ENCODE results near the gene TRIM65.
A peak's percentile ranks its signal among the peaks of the same experiment; 100 is the strongest.

Gene TRIM65, protein sequence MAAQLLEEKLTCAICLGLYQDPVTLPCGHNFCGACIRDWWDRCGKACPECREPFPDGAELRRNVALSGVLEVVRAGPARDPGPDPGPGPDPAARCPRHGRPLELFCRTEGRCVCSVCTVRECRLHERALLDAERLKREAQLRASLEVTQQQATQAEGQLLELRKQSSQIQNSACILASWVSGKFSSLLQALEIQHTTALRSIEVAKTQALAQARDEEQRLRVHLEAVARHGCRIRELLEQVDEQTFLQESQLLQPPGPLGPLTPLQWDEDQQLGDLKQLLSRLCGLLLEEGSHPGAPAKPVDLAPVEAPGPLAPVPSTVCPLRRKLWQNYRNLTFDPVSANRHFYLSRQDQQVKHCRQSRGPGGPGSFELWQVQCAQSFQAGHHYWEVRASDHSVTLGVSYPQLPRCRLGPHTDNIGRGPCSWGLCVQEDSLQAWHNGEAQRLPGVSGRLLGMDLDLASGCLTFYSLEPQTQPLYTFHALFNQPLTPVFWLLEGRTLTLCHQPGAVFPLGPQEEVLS

DNA sequence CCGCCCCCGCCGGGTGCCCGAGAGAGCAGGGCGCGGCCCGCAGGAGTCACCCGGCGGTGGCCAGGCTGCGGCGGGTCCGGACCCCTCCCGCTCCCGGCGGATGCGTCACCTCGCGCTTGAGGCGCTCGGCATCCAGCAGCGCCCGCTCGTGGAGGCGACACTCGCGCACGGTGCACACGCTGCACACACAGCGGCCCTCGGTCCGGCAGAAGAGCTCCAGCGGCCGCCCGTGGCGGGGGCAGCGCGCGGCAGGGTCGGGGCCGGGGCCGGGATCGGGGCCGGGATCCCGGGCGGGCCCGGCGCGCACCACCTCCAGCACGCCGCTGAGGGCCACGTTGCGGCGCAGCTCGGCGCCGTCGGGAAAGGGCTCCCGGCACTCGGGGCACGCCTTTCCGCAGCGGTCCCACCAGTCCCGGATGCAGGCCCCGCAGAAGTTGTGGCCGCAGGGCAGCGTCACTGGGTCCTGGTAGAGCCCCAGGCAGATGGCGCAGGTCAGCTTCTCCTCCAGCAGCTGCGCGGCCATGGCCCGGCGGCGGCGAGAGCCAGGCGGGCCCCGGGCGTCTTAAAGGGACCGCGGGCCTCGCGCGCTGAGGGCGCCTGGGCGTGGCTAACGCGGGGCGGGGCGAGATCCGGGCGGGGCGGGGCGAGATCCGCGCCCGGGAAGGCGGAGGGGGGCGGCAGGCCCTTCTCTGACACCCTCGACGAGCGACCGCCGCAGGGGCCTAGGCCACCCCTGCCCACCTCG is at the start of gene TRIM65:
Gene TRIM65, minus strand, starts transcription at position 537 of the 745 bp plus-strand sequence. Its CDS starts 14 bp downstream, at position 523.
- DNase-seq: peak; percentile 65

DNA sequence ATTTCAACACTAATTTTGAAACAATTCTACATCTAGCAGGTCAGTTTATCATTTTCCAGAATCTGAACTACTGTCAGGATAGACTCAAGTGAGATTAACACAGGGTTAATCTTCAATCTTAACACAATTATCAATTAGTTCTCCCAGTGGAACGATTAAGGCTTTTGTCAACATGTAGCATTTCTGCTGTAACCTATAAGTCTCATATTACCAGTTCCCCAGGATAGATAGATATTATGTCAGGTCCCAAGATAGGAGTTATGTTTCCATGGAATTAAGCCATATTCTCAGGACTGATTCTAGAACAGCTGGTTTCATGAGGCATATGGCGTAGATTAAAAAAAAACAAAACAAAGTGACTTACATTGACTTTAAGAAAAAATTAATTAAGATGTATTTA is 48.5 kb upstream of the TRIM65 start:
- DNase-seq: no peak

DNA sequence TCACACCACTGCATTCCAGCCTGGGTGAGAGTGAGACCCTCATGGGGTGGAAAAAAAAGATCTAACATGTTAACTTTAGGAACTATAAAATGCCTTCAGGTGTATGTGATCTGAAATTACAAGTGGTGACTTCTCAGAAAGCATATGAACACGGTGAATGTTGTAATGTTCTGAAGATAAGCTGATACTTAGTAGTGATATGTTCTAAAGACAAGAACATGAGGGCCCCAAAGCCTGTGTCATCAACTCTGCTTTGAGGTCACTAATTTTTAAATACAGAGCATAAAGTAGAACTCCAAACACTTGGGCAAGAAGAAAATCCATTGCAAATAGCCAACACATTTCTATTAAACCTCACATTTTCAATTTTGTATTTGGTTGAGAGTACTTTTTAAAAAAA is 46.7 kb upstream of the TRIM65 start:
- no peak for DNase-seq

DNA sequence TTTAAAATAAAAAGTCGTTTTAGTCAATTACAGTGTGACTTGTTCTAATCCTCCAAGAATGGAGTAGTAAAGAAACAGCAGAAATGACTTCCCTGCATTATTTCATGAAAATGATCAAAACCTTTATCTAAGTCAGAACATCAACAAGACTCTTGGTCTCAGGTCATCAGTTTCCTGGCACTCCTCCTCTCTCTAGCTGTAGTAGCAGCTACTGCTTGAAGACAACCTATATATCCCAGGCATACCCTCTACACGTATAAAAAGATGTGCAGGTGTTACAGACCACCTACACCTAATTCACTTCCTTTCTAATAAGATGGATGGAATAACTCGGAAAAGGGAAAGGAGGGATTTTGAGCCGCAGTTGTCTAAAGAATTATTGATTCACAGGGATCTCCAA is 45.7 kb upstream of the TRIM65 start:
- no peak for DNase-seq

DNA sequence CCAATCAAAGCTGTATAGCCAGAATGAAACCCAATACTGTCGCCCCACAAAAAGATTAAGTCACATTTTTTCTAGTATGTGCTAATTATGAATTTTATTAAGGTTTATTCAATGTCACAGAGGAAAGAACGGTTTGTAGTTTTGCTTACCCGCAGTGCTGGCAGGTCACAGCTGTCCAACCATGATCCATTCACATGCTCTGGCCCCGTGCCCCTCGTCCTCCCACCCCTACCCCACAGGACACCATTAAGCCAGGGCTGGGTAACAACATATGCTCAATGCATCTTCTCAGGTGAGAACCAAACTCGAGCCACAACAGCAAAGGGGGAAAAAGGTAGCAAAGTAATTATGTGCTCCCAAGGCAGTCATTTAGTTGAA is 44.7 kb upstream of the TRIM65 start:
- no peak for DNase-seq

DNA sequence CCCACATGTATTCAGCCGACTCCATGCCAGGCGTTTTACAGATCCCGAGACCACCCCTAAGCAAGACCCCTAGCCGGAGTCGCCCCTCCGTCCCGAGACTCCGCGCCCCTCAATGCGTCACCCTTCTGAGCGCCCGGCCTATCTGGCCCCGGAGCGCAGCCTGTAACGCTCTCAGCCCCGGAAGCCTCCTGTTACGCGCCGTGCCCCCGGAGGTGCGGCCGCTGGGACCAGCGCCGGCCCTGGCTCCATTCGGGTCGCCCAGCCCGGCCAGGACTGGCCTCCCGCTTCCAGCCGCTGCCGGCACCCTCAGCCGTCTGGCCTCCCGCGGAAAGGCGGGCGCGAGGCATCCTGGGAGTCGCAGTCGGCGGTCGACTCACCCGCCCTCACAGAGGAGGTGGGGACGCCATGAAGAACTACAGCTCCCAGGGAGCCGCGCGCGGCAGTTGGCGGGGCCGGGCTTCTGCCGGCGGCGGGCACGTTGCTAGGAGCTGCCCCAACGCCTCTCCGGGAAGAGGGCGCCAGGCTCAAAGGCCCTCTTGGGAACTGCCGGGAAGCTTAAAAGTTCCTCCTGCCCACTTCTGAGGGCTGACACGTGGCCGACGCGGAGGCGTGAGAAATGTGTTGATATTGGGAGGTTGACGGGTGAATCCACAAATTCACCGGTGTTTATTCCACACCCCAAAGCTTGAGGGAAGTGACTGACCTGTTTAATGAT is 44.1 kb upstream of the TRIM65 start, which contains the start of gene FBF1:
Gene FBF1, minus strand, starts transcription at position 316 of the 715 bp plus-strand sequence. CDS start 2,893 bp downstream, outside the sequence.
- DNase-seq: peak; percentile 88

DNA sequence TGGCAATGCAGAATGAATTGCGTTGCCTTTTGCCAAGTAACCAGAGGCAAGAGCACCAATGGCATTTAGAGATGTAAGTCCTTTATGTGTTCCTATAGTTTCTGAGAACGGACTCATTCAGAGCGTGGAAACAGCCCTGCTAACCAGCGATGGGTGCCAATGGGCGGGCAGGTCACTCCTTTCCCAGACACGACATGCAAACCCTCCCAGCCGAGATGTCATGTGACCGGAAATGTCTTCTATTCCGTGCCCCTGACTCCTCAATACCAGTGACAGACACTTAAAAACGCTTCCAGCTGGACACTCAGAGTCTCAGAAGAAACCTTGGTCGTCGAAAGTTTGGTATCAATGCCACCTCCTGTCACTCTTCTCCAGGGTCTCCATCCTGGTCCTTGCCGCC is 40.9 kb upstream of the TRIM65 start:
- no peak for DNase-seq

DNA sequence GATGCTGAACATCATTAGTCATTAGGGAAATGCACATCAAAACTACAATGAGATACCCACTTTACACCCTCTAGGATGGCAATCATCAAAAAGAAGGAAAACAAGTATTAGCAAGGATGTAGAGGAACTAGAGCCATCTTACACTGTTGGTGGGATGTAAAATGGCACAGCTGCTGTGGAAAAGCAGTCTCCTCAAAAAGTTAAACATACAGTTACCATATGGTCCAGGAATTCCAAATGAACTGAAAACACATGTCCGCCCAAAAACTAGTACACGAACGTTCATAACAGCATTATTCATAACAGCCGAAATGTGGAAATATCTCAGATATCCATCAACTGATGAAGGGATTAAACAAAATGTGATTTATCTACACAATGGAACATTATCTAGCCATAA is 37.1 kb upstream of the TRIM65 start:
- no peak for DNase-seq

DNA sequence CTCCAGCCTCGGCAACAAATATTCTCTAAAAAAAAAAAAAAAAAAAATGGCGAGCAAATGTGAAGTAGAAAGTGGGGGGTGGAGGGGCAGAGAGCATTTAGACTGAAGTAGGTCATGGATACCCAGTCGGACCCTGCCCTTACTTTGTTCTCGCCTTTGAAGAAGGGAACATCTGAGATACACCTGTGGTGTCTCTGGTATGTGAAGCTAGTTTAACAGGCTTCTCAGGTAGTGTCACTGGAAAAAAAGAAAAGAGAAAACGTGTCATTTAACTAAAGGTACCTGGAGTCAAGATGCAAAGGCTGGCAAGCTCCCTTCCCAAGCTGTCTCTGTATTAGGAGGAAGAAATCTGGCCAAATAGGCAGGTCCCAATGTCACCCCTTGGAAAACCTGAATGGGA is 36.1 kb upstream of the TRIM65 start:
- DNase-seq: no peak

DNA sequence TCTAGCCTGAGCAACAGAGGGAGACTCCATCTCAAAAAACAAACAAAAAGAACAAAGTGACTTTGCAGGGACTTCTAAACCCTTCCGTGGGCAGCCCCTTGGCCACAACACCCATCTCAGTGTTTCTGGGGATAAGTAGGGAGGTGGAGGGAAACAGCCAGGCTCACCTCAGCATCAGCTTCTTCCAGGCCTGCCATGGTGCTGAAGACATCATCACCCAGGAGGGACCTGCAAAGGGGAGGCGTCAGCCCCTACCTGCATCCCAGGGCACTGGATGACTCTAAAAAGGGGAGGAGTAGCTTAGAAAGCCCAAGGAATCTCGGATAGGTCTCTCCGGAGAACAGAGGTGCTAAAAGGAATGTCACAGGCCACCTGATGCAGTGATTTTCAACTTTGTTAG is 34.3 kb upstream of the TRIM65 start:
- DNase-seq: no peak

DNA sequence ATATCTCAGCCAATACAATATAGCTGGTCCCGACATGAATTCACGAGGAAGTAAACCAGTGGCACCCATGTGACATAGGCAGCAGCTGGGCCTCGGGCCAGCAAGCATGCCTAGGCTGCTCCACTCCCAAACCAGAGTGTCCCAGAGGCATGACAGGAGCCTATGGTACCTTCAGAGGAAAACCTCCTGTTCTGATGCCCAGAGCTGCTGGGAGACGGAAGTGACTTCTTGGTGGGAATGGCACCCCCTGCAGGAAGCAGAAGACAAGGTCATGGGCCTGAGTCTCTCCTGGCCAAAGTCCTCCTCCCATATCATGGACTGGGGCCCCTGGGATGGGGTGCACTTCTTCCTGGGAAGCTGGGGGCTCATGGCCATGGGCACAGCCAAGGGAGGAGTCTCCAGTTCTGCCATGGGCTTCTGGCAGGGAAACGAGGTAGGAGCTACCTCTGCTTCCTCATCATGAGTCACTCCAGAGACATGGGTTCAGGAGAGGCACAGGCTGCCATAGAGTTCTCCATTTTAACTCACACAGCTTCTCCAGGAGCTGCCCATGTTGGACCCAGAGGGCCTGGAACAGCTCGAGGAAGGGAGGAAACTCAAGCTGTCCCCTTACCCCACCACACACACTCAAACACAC is 30.7 kb upstream of the TRIM65 start:
- no peak for DNase-seq

DNA sequence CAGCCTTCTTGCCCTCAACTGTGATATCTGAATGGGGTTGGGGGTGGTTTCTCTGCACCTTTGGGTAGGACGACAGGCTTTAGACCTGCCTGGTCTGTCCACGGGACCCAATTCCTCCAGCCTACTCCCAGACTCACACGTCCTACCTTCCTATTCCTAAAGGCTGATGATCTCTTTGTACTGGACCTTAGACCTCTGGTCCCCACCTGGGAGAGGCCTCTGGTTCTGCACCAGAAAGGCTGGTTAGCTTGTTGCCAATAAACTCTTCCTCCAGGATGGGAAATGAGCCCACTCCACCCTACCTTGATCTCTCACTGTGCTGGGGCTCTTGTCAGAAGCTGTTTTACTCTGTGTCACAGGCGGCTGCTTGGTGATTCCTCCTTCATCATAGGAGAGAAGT is 29.7 kb upstream of the TRIM65 start:
- no peak for DNase-seq

DNA sequence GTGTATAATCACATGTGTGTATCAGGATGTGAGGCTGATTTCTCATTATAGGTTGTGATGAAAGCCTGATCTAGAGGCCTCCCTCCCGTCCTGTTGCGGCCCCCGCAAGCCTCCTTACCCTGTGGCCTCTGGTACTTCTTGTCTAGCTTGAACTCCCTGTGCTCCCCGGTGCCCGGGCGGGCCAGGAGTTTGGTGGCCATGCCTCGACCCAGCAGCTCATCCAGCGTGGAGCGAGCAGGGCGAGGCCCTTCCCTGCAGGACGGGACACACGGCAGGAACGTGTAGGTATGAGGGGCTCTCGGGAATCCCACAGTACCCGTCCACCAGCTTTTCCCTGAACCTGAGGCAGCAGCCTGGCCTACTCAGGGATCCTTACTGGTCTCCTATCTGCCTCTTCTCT is 29.2 kb upstream of the TRIM65 start:
- DNase-seq: no peak

DNA sequence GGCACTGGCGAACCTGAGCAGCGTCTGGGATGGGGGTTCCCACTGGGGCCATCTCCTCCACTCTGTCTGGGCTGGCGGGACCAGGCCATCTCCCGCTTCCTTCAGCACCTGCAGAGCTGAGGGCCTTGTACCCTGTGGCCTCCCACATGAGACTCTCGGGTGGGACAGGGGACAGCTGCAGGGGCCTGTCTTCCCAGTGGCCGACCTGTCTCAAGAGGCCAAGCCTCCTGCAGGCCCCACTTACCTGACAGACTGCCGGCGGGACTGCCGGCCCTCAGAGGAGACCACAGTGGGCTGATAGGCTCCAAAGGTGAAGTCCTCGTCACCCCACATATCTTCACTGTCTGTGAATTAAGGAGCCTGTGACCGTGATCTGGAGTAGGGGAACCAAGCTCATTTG is 28.4 kb upstream of the TRIM65 start:
- no peak for DNase-seq

DNA sequence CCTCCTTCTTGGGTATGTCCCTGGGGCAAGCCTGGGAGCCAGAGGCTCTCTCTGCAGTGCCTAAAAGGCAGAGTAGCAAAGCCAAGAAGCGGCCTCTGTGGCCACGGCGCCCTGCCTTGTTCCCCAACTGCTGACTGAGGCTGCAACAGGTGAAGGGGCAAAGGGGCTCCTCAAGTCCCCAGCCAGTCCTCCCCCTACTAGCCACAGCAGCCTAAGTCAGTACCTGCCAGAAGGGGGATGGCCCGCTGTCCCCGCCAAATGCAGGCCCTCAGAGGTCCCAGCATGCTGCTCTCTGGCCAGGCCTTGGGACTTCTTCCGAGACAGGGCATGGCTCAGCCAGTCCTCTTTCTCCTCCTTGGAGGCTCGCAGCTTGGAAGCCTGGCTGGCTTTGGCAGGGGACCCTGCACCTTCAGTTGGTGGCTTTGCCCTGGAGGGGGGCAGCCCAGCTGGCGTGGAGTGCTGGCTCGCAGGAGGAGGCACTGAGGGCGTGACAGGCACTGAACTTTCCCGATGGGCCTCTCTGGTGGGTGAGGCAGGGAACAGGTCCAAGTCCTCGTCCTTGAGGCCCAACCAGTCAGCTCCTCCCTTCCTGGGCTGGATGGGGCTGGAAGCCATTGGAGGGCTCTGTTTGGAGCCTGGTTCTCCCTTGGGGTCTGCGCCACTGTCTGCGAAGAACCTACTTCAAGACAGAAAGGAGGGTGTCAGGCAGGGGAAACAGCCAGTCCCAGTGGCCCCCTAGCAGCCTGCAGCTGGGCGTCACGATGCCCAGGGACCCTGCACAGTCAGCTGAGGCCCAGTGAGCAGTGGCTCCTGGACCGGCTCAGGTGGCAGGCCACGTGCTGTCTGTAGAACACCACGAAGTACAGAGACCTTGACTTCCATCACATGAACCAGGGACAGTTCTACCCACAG is 26.5 kb upstream of the TRIM65 start:
- DNase-seq: no peak

DNA sequence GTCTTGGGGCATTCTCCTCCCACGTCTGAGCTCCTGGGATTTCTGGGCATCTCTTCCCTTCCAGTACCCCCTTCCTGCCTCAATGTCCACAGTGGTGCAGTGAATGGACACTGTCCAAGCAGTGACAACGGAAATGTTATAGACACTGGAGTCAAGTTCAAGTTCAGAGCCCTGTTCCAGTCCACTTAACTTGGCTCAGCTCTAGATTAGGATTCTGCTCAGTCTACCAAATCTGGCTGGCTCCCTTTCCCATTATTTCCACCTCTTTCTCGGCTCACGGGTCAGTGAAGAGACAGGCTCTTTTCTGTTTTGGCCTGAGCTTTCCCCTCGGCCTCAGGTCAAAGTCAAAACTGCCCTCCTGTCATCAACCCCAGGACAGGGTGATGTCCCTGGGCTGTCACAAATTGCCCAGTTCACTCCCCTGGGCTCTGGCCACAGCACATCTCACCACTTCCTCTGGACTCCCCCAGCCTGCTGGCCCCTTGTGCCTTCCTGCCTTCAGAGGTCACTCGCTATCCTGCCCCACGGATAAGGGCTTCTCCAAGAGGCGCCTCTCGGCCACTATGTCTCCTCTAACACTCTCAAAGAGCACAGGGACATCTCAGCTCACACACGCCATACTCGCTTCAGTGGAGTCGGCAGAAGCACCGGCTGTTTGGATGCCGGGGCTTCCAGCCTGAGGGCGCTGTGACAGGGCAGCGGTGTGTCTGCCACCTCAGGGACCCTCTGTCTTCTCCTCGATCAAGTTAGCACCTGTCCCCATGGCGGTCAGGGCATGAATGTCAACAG is 25.6 kb upstream of the TRIM65 start:
- DNase-seq: no peak

DNA sequence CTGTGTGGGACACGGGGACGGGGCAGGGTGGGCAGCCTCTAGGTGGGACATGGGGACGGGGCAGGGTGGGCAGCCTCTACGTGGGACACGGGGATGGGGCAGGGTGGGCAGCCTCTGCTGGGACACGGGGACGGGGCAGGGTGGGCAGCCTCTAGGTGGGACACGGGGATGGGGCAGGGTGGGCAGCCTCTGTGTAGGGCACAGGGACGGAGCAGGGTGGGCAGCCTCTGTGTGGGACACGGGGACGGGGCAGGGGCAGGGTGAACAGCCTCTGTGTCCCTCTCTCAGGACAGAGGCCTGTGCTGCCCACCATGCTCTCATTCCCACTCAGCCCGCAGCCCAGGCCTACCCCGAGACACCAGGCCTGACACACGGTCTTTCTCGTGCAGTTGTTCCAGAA is 24.8 kb upstream of the TRIM65 start:
- no peak for DNase-seq

DNA sequence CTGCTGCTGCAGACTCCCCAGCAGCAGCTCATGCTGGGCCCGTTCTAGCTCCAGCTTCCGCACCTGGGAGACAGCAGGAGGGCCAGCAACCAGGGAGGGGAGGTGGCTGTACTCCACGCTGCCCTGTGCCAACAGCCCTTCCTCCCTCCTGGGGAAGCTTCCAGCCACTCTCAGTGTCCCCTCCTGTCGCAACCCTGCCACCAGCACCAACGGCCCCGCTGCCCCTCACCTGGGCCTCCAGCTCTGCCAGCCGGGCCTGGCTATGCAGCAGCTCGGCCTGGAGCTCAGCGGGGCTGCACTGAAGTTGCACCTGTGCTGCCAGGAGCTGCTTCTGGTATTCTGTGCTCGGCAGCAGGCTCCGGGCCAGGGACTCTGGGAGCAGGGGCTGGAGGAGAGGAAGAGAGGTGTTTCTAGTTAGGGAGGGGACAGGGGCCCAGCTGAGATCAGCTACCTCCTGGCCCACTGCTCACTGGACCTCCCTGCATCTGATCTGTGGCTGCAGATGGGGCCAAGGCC is 23.4 kb upstream of the TRIM65 start:
- DNase-seq: no peak

DNA sequence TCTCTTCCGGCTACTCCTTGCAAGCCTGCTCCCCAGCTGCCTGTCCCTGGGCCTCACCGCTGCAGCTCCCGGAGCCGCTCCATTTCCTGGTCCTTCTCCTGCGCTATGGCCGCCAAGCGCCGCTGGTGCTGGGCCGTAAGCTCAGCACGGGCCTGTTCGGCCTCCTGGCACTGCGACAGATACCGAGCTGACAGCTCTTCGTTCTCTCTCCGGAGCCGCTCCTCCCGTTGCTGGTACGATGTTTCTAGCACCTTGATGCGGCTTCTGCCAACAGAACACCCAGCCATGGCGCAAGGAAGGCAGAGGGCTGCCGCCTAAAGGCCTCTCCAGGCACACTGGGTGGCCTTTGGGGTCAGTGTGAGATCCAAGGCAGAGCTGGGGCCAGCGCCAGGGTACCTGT is 22.9 kb upstream of the TRIM65 start:
- DNase-seq: no peak

DNA sequence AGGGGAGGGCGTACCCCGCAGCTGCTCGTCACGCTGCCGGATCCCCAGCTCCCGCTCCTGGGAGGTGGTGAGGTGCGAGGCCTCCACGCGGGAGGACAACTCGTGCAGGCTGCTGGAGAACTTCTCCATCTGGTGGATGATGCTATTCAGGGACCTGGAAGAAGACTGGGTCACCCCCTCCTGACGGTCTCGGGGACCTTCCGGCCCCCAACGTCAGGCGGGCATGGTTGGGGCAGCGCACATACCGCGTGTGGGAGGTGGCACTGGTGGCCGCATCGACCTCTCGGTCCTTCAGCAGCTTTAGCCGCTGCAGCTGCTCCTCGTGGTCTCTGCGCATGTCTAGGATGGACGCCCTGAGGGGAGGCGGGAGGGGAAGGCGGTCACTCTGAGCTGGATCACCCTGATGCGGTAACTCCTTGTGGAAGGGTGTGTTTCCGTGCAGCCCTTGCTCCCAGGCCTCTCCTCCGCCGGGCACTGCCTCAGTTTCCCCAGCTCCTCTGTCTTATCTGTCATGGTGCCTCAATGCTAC is 21.2 kb upstream of the TRIM65 start:
- no peak for DNase-seq
